ENCODE measurements around the gene URAD. TPM values are rescaled to one million over a fixed set of nuclear protein-coding genes. Genes with fewer than 3 reads are reported as not detected.
"Not testable (repeated sequence)": the region's sequence is repeated elsewhere in the genome, so short reads cannot be mapped to it uniquely, and the experiment has no call there.

URAD gene
- not detected for polyA plus RNA-seq (ENCODE audit: insufficient read length in 4 of 4)

- DNase-seq (ENCODE audit: low read depth in 4 of 4, low spot score in 3 of 4): no peak
Measured at GRCh38 chr13:27988520-27988919, at the start of gene URAD. URAD (minus strand) TSS chr13:27988693; CDS start chr13:27988637, 56 bp downstream.

GRCh38 chr13:28037399-28037798, 48.9 kb upstream of the URAD start:
- DNase-seq (ENCODE audit: low read depth in 4 of 4, low spot score in 3 of 4): no peak

- DNase-seq (ENCODE audit: low read depth in 4 of 4, low spot score in 3 of 4): no peak
Measured at GRCh38 chr13:28035146-28035782, 46.8 kb upstream of the URAD start.

GRCh38 chr13:28033894-28034655, 45.6 kb upstream of the URAD start:
- no peak for DNase-seq (ENCODE audit: low read depth in 4 of 4, low spot score in 3 of 4)

- DNase-seq (ENCODE audit: low read depth in 4 of 4, low spot score in 3 of 4): not testable (repeated sequence)
Measured at GRCh38 chr13:28032438-28032837, 43.9 kb upstream of the URAD start.

GRCh38 chr13:28031896-28032288, 43.4 kb upstream of the URAD start:
- DNase-seq (ENCODE audit: low read depth in 4 of 4, low spot score in 3 of 4): no peak

- no peak for DNase-seq (ENCODE audit: low read depth in 4 of 4, low spot score in 3 of 4)
Measured at GRCh38 chr13:28031220-28031895, 42.9 kb upstream of the URAD start.

- no peak for DNase-seq (ENCODE audit: low read depth in 4 of 4, low spot score in 3 of 4)
Measured at GRCh38 chr13:28027607-28028364, 39.3 kb upstream of the URAD start.

- no peak for DNase-seq (ENCODE audit: low read depth in 4 of 4, low spot score in 3 of 4)
Measured at GRCh38 chr13:28027071-28027470, 38.6 kb upstream of the URAD start.

- no peak for DNase-seq (ENCODE audit: low read depth in 4 of 4, low spot score in 3 of 4)
Measured at GRCh38 chr13:28026508-28026907, 38.0 kb upstream of the URAD start.

- DNase-seq (ENCODE audit: low read depth in 4 of 4, low spot score in 3 of 4): no peak
Measured at GRCh38 chr13:28022848-28023518, 34.5 kb upstream of the URAD start.

- no peak for DNase-seq (ENCODE audit: low read depth in 4 of 4, low spot score in 3 of 4)
Measured at GRCh38 chr13:28014301-28014700, 25.8 kb upstream of the URAD start.

GRCh38 chr13:28013482-28013881, 25.0 kb upstream of the URAD start:
- DNase-seq (ENCODE audit: low read depth in 4 of 4, low spot score in 3 of 4): no peak

- DNase-seq (ENCODE audit: low read depth in 4 of 4, low spot score in 3 of 4): no peak
Measured at GRCh38 chr13:28012896-28013295, 24.4 kb upstream of the URAD start.

GRCh38 chr13:28012383-28012782, 23.9 kb upstream of the URAD start:
- DNase-seq (ENCODE audit: low read depth in 4 of 4, low spot score in 3 of 4): no peak

GRCh38 chr13:28010046-28010445, 21.6 kb upstream of the URAD start:
- DNase-seq (ENCODE audit: low read depth in 4 of 4, low spot score in 3 of 4): no peak

GRCh38 chr13:28005016-28005415, 16.5 kb upstream of the URAD start:
- not testable (repeated sequence) for DNase-seq (ENCODE audit: low read depth in 4 of 4, low spot score in 3 of 4)

GRCh38 chr13:28002886-28003698, 14.6 kb upstream of the URAD start:
- no peak for DNase-seq (ENCODE audit: low read depth in 4 of 4, low spot score in 3 of 4)

GRCh38 chr13:28001837-28002473, 13.5 kb upstream of the URAD start:
- no peak for DNase-seq (ENCODE audit: low read depth in 4 of 4, low spot score in 3 of 4)
